Activated naive CD8-positive, alpha-beta T cell treated with anti-CD3 and anti-CD28 coated beads, Interleukin-2, amount 50 U/mL, for 16 hours (primary cell): ENCODE data around the gene ROR1.

Experiments
- DNase-seq: peaks from one replicate; pipeline ENCODE4 v3.0.0-alpha.2; 2020; ENCODE audit warnings: low read depth, low spot score

ROR1 gene

DNA sequence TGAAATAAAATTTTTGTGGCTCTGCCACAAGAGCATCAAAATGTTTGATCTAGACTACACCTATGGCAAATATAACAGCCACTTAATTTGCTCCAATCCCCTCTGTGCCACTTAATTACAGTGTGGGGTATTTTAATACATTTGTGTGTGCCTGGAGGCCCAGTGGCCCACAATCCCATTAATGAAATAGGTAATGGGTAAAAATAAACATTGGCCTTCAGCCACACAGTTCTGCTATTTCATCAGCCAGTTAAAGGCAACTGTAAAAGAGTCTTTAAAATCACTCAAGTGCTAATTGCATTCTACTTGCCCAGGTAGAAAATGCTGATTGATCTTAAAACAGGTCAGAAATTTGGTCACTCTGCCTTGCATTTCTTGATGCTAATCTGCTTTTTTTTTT is 278.0 kb downstream of the ROR1 start:
- no peak for DNase-seq

GRCh38 chr1:64052777-64053176 is 279.0 kb downstream of the ROR1 start:
- DNase-seq: no peak

GRCh38 chr1:64055310-64055709 is 281.5 kb downstream of the ROR1 start:
- DNase-seq: no peak

GRCh38 chr1:64059556-64059955 is 285.7 kb downstream of the ROR1 start:
- no peak for DNase-seq

DNA sequence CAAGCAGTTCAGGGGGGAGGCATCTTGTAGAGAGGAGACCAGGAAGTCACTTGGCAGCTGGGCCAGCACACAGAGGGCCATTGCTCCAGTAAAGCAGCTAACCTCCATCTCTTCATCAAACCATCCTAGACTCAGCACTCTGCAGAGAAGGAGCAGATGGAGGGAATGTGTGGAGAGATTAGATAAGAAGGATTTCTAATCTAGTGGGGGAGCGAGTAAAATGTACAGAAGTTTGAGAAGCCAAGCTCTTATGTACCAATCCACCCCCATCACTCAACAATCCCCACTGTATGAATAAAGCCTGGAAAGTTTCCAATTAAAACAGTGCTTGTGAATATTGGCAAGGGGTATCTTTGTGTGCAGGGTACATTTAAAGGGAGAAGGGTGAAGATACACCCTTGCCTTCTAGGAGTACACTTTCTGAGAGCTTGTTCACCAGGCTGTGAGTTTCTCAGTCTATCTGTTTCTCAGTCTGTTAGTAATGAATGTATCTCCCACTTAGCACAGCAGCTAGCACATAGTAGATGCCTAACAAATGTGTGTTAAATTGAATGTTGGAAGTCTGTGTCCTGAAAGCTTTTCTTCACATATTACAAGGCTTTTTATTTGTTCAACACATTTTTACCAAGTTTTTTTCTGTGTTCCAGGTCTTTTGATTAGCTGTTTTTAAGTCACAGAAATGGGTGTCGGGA is 286.9 kb downstream of the ROR1 start:
- DNase-seq: no peak

DNA sequence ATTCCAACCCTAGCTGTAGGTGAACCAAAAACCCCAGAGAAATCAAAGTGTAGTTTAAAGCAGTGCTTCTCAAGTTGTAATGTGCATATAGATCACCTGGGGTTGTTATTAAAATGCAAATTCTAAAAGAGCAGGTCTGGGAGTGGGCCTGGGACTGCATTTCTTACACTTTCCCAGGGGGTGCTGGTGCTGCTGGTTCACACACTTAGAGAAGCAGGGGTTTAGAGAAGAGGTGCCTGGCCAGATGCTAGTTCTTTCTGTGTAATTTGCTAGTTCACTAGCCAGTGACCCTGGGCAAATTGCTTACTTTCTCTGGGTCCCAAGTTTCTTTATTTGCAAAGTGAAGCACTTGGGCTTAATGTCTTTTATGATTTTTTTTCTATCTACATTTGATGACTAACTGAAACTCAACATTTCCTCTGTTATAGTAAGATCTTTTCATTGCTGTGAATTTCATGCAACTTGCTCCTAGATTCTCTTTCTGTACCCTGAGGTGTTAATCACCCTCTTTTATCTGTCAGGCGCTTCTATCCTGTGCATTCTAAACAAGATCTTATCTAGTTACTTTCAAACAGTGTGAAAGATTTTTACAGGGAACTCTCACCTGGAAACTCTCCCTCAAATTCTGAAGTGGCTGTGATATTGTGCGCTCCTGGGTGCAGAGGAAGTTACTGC is 287.8 kb downstream of the ROR1 start:
- DNase-seq: no peak

GRCh38 chr1:64062529-64062928 is 288.7 kb downstream of the ROR1 start:
- no peak for DNase-seq

DNA sequence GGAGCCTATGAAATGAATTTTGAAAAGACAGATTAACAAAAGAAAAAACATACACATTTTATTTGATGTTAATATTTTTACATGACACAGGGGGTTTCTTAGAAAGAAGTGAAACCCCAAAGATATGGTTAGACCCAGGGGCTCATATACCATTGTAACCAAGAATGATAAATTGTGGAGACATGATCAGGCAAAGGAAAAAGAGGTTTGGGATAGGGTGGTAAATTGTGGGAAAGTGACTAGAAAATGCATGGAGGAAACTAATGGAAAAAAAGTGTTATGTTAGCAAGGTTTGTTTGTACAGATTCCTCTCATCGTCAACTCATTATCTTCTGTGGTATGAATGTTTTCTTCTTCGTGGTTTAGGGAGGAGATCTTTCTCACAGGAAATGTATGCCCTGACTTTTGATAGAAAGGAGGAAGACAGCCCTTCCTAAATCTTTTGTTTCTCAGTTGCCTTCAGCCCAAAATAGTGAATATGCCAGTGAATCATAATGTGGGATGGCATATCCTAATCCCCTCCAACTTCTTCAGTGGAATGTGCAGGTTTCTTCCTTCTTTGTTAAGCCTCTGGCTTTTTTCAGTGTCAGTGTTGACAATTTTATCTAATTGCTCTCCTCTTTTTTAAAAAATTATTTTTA is 289.2 kb downstream of the ROR1 start:
- DNase-seq: no peak

GRCh38 chr1:64065571-64065970 is 291.8 kb downstream of the ROR1 start:
- no peak for DNase-seq

GRCh38 chr1:64072089-64072793 is 298.4 kb downstream of the ROR1 start:
- no peak for DNase-seq

GRCh38 chr1:64073705-64074104 is 299.9 kb downstream of the ROR1 start:
- DNase-seq: no peak

DNA sequence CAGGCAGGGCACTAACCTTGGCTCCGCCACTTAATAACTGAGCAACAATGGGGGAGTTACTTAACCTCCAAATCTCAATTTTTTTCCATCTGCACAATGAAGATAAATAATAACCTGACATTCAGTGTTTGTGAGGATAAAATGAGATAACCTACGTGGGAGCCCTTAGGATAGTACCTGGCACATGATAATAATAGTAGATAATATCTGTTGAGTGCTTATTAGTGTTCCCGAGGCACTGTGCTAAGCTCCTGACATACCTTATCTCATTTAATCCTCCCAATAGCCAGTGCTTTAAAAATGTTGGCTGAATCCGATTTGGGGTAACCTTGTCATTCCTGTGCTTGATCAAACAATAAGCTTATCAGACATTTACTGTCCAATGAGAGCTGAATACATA is 300.9 kb downstream of the ROR1 start:
- DNase-seq: no peak

- DNase-seq: no peak
Observed at GRCh38 chr1:64077281-64077940, 303.6 kb downstream of the ROR1 start.

DNA sequence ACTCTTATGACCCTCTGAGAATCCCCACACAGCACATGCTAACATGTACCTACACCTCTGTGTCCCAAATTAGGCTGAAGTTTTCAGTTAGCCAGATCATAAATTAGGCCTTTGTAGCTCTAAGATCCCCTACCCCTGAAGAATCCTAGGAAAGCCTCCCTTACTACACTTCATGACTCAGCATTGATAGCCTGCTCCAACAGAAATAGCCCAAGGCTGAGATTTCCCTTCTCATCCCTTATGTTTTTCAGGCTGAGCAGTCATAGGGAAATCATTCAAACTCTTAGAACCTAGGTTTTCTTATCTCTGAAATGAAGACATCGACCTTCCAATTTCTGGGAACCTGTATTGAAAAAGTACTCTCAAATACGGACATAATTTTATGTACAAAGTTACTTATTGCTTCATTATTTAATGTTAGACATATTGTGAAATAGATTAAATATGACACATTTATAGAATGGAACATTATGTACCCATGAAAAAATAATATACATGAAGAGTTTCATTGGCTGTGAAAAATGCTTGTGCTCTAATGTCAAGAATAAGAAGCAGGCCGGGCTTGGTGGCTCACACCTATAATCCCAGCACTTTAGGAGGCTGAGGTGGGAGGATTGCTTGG is 307.2 kb downstream of the ROR1 start:
- DNase-seq: no peak

DNA sequence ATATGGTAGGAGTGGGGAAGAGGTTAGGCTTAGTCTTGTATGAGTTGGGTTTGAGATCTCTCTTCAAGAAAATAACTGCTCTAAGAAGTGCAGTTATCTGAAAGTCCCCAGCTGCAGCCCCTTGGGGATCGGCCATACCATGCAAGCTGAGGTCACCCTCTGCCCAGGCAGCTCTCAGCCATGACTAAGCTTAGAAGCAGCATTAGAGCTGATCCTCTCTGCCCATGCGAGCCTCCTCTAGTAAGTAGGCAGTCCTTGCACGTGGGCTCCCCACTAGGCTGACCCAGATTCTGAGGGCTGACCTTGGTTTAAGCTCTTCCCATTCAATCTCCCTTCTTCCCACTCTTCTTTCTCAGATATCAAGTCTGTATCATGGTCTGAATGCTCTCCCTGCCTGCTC is 308.6 kb downstream of the ROR1 start:
- no peak for DNase-seq

DNA sequence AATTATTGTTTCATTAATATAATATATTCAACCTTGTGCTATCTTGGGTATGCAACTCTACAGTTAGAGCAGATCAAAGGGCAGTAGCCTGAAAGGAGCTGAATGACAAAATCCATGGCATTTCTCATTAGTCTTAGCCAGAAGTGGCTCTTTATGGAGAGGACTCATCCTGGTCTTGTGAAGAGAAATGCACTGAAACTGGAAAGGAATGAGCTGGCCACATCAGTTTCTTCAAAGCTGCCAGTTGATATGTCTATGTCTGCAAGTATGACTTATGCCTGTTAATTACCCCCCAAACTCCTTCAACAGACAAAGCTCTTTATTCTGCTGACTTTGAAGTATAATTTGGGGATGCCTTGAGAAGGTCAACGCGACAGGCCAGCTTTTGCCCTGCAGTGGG is 310.6 kb downstream of the ROR1 start:
- no peak for DNase-seq

GRCh38 chr1:64087768-64088167 is 314.0 kb downstream of the ROR1 start:
- no peak for DNase-seq

DNA sequence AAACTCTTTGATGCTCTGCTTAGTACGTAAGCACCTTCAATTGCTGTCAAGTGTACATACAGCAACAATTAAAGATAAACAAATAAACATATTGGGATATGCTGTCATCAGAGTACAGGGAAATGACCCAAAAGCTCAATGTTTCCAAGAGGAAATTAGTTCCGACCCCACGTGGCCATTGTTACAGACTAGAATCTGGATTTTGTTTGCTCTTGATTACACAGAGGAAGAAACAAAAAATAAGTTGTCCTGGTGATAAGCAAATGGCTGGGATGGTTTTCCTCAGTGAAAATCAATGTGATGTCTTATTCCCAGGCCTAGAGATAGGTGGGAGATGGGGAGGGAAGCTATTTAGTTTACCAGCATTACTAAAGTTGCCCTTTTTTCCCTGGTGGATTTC is 316.6 kb downstream of the ROR1 start:
- no peak for DNase-seq

- no peak for DNase-seq
Observed at GRCh38 chr1:64092851-64093371, 319.1 kb downstream of the ROR1 start.

DNA sequence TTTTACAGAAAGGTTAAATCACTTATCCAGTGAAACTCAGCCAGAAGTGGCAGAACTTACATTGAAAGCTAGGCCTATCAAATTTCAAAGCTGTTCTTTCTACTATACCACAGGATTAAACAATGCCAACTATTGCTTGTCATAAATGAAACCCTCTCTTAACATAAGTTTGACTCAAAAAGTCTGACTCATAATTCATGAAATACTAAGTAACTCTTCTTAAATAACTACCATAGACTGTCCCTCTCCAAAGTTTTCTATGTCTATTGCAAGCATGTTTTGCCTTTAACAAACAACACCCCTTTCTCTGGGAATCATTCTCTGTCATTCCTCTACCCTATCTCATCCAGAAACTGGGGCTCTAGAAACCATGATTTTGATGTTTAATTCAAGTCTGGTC is 320.1 kb downstream of the ROR1 start:
- no peak for DNase-seq

- DNase-seq: no peak
Observed at GRCh38 chr1:64095832-64096231, 322.0 kb downstream of the ROR1 start.
